Measurements from ENCODE around the gene ARL5A. TPM values are rescaled to one million over a fixed set of nuclear protein-coding genes. Genes with fewer than 3 reads are reported as not detected.

ARL5A gene
- total RNA-seq, 1 donor from 2014 or later: 30.3 TPM

DNA sequence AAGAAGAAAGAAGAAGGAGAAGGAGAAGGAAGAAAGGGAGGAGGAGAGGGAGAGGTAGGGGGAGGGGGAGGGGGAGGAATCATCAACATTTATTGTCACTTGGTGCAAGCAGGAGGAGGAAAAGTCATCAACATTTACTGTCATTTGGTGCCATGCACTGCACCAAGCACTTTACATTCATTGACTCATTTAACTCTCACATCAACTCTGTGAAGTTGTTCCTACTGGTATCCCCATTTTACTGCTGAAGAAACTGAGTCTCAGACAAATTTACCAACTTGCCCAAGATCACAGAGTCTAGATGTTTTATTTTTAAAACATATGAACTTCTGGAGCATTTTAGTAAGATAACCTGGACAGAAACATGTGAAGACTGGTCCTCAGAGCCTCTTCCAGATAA is 47.3 kb downstream of the ARL5A start:
- TF ChIP-seq, protein P1, sequence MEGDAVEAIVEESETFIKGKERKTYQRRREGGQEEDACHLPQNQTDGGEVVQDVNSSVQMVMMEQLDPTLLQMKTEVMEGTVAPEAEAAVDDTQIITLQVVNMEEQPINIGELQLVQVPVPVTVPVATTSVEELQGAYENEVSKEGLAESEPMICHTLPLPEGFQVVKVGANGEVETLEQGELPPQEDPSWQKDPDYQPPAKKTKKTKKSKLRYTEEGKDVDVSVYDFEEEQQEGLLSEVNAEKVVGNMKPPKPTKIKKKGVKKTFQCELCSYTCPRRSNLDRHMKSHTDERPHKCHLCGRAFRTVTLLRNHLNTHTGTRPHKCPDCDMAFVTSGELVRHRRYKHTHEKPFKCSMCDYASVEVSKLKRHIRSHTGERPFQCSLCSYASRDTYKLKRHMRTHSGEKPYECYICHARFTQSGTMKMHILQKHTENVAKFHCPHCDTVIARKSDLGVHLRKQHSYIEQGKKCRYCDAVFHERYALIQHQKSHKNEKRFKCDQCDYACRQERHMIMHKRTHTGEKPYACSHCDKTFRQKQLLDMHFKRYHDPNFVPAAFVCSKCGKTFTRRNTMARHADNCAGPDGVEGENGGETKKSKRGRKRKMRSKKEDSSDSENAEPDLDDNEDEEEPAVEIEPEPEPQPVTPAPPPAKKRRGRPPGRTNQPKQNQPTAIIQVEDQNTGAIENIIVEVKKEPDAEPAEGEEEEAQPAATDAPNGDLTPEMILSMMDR (IDR thresholded peaks at IDR 0.05; ENCODE audit: partially characterized antibody, unreplicated experiment): no peak
- H3K36me3 Mint-ChIP-seq (ENCODE audit: unreplicated experiment): peaks cover 15% of the 10 kb centered on the region
- H3K9me3 Mint-ChIP-seq (ENCODE audit: unreplicated experiment): no peaks in the 10 kb centered on the region
- H3K4me1 Mint-ChIP-seq (ENCODE audit: low read depth, unreplicated experiment): no peaks in the 10 kb centered on the region
- peaks cover 2% of the 10 kb centered on the region for H3K27me3 Mint-ChIP-seq (ENCODE audit: unreplicated experiment)
- H3K27ac Mint-ChIP-seq (ENCODE audit: unreplicated experiment): no peak overlapping the region
- no peak overlapping the region for H3K4me3 Mint-ChIP-seq (ENCODE audit: unreplicated experiment)
- DNase-seq: no peak

DNA sequence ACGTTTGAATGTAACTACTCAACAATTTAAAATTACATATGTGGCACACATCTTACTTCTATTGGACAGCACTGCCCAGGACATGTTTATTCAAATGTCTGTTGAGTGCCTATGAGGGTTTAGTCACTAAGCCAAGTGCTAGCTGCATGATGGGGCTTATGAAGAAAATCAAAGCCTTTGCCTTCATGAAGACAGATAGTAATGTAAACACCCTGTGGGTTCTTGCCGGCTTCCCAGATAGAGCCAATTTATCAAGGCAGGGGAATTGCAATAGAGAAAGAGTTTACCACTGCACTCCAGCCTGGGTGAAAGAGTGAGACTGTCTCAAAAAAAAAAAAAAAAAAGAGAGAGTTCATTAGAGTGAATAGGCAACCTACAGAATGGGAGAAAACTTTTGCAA is 50.3 kb downstream of the ARL5A start:
- Mint-ChIP-seq H3K27me3 (ENCODE audit: unreplicated experiment) (peaks cover 2% of the 10 kb centered on the region), H3K27ac (ENCODE audit: unreplicated experiment) (no peak overlapping the region), H3K36me3 (ENCODE audit: unreplicated experiment) (peaks cover 15% of the 10 kb centered on the region), H3K4me3 (ENCODE audit: unreplicated experiment) (no peak overlapping the region), H3K9me3 (ENCODE audit: unreplicated experiment) (no peaks in the 10 kb centered on the region), H3K4me1 (ENCODE audit: low read depth, unreplicated experiment) (no peaks in the 10 kb centered on the region)
- DNase-seq: no peak
- TF ChIP-seq, protein P1 (IDR thresholded peaks at IDR 0.05; ENCODE audit: partially characterized antibody, unreplicated experiment): no peak

DNA sequence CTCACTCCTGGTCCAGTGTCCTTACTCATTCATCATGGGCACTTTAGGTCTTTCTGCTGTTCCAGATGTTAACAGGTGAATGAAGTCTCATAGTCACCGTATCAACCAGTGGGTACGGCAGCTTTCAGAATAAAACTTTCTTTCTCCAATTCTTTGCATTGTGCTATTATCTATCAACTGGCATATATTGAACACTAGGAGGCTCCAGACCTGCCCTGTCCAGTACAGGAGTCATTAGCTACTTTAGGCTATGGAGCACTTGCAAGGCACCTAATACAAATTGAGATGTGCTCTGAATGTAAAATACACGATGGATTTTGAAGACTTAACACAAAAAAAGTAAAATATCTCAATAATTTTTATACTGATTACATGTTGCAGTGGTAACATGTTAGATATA is 50.7 kb downstream of the ARL5A start:
- Mint-ChIP-seq H3K4me1 (ENCODE audit: low read depth, unreplicated experiment) (no peaks in the 10 kb centered on the region), H3K9me3 (ENCODE audit: unreplicated experiment) (no peaks in the 10 kb centered on the region), H3K27me3 (ENCODE audit: unreplicated experiment) (peaks cover 2% of the 10 kb centered on the region), H3K27ac (ENCODE audit: unreplicated experiment) (no peak overlapping the region), H3K36me3 (ENCODE audit: unreplicated experiment) (peaks cover 15% of the 10 kb centered on the region), H3K4me3 (ENCODE audit: unreplicated experiment) (no peak overlapping the region)
- TF ChIP-seq, protein P1 (IDR thresholded peaks at IDR 0.05; ENCODE audit: partially characterized antibody, unreplicated experiment): no peak
- no peak for DNase-seq

DNA sequence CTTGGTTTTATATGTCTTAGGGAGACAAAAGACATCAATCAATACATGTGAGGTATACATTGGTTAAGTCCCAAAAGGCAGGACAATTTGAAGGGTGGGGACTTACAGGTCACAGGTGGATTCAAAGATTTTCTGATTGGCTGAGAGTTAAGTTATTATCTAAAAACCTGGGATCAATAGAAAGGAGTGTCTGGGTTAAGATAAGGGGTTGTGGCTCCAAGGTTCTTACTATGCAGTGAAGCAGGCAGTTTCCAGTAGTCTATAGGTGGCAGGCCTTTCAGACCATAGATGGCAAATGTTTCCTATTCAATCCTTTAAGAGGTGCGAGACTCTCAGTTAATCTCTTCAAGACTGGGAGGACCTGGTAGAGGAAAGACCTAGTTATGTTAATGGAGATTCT is 51.9 kb downstream of the ARL5A start:
- H3K27ac Mint-ChIP-seq (ENCODE audit: unreplicated experiment): no peak overlapping the region
- H3K36me3 Mint-ChIP-seq (ENCODE audit: unreplicated experiment): peaks cover 15% of the 10 kb centered on the region
- H3K27me3 Mint-ChIP-seq (ENCODE audit: unreplicated experiment): peaks cover 3% of the 10 kb centered on the region
- no peak overlapping the region for H3K4me3 Mint-ChIP-seq (ENCODE audit: unreplicated experiment)
- no peaks in the 10 kb centered on the region for H3K9me3 Mint-ChIP-seq (ENCODE audit: unreplicated experiment)
- TF ChIP-seq, protein P1 (IDR thresholded peaks at IDR 0.05; ENCODE audit: partially characterized antibody, unreplicated experiment): no peak
- H3K4me1 Mint-ChIP-seq (ENCODE audit: low read depth, unreplicated experiment): no peaks in the 10 kb centered on the region
- no peak for DNase-seq

DNA sequence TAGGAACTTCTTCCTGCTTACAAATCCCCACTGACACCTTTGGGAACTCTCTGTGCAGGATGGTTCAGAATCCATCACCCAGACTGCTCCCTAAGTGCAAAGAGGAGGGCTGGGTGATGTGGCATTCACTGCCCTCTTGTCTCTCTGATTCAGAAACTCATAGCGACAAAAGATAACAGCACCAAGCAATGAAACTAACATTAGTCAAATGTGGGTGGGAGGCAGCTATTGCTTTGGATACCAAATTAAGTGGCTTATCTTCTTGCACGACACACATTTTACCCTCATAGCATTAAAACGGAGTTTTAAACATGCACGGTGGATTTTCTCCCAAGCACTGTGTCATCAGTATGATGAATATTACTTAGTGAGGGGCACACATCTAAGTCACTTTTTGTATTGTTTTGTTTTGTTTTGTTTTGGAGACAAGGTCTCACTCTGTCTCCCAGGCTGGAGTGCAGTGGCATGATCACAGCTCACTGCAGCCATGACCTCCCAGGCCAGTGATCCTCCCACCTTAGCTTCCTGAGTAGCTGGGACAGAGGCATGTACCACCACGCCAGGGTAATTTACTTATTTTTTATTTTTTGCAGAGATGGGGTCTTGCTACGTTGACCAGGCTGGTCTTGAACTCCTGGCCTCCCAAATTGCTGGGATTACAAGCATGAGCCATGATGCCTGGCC is 53.0 kb downstream of the ARL5A start:
- Mint-ChIP-seq H3K4me1 (ENCODE audit: low read depth, unreplicated experiment) (no peaks in the 10 kb centered on the region), H3K9me3 (ENCODE audit: unreplicated experiment) (no peaks in the 10 kb centered on the region), H3K36me3 (ENCODE audit: unreplicated experiment) (peaks cover 14% of the 10 kb centered on the region), H3K4me3 (ENCODE audit: unreplicated experiment) (no peak overlapping the region), H3K27ac (ENCODE audit: unreplicated experiment) (no peak overlapping the region), H3K27me3 (ENCODE audit: unreplicated experiment) (peaks cover 3% of the 10 kb centered on the region)
- no peak for DNase-seq
- TF ChIP-seq, protein P1 (IDR thresholded peaks at IDR 0.05; ENCODE audit: partially characterized antibody, unreplicated experiment): no peak
